ENCODE results near the gene IL17C. TPM values are rescaled to one million over a fixed set of nuclear protein-coding genes. Genes with fewer than 3 reads are reported as not detected.

Gene IL17C
- total RNA-seq, 4 donors from 2014 or later, result not detected

DNA sequence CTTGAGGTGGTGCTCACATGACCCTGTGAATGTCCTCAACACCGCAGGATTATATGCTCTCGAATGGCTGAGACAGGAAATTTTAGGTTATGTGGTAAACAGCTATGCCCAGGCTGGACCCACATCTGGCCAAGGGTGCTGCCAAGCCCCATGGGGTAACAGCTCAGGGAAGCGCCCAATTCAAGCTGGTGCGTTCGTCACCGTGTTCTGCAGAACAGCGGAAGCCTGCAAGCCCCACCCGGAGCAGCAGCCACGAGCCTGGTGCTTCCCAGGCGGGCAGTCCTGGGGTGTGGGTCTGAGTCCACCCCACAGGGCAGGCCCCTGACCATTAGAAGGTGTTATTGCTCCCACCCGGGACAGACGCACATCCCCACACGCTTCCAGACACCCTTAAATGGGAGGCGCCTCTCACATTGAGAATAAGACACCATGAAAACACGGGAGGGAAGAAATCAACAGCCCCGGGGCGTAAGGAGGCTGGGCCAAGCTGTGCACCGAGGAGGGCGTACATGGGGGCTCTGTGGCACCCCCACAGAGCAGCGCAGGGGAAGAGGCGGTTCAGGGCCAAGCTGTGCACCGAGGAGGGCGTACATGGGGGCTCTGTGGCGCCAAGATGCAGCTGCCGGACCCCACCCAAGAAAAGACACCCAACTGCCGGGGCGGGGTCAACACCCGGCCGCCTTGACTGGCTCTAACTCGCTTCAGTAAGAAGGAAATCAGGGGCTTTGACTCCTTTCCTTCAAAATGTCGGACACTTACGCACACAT, 15.4 kb downstream of the IL17C start:
- Histone ChIP-seq H3K36me3 (peaks cover 0 to 72% of the 10 kb centered on the region in 2 donors), H3K4me1 (peaks cover 0 to 29% (median 9%) of the 10 kb centered on the region in 3 donors), H3K4me3 (no peak overlapping the region), H3K27ac (no peak overlapping the region), H3K27me3 (peaks cover 29% of the 10 kb centered on the region), H3K9me3 (no peaks in the 10 kb centered on the region)
- WGBS, 2 donors (ENCODE audit: low coverage in 1 of 2), result 79 to 90% methylated on average over 4 to 13 of the region's 32 CpGs
- TF ChIP-seq, protein P1, sequence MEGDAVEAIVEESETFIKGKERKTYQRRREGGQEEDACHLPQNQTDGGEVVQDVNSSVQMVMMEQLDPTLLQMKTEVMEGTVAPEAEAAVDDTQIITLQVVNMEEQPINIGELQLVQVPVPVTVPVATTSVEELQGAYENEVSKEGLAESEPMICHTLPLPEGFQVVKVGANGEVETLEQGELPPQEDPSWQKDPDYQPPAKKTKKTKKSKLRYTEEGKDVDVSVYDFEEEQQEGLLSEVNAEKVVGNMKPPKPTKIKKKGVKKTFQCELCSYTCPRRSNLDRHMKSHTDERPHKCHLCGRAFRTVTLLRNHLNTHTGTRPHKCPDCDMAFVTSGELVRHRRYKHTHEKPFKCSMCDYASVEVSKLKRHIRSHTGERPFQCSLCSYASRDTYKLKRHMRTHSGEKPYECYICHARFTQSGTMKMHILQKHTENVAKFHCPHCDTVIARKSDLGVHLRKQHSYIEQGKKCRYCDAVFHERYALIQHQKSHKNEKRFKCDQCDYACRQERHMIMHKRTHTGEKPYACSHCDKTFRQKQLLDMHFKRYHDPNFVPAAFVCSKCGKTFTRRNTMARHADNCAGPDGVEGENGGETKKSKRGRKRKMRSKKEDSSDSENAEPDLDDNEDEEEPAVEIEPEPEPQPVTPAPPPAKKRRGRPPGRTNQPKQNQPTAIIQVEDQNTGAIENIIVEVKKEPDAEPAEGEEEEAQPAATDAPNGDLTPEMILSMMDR (IDR thresholded peaks at IDR 0.05), result no peak
- TF ChIP-seq POLR2AphosphoS5 (IDR thresholded peaks at IDR 0.05) (no peak), POLR2A (IDR thresholded peaks at IDR 0.05) (no peak), EP300 (IDR thresholded peaks at IDR 0.05) (no peak)
- no peak for ATAC-seq

DNA sequence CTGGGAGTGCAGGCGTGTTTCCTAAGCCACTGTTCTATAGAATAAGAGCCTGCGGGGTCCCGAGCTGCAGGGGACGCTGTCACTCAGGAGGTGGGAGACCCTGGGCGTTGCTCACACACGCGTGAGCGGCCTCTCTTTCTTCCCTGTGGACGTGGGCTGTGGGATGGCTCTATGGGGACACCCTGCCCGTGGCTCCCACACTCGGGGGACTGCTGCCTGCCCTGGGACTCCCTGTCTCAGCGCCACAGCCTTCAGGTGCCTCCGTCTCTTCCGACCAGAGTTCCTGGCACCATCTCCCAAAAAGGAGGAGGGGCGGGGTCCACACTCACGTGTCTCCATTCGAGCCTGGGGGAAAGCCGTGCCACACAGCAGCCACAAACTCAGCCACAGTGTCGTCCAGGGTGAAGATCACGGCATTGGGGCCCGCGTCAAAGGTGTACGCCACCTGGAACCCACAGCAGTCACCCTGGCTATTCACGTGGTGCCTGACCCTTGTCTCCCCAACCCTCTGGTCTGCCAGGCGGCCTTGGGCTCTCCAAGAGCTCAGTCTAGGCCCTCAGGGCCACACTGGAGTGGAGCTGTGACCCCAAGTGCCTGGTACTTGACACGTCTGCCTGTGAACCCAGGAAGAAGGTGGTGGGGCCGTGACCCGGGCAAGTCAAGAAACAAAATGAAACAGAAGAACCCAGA, 16.1 kb downstream of the IL17C start:
- H3K27me3 ChIP-seq, result peaks cover 29% of the 10 kb centered on the region
- peaks cover 0 to 25% (median 9%) of the 10 kb centered on the region in 3 donors for H3K4me1 ChIP-seq
- H3K27ac ChIP-seq, result no peak overlapping the region
- no peak overlapping the region for H3K4me3 ChIP-seq
- 88 to 95% methylated on average over 4 to 17 of the region's 28 CpGs for WGBS, 2 donors (ENCODE audit: low coverage in 1 of 2)
- H3K9me3 ChIP-seq, result no peaks in the 10 kb centered on the region
- ATAC-seq, result no peak
- TF ChIP-seq, protein P1 (IDR thresholded peaks at IDR 0.05), result no peak
- TF ChIP-seq POLR2AphosphoS5 (IDR thresholded peaks at IDR 0.05), result no peak
- TF ChIP-seq EP300 (IDR thresholded peaks at IDR 0.05), result no peak
- no peak for TF ChIP-seq POLR2A (IDR thresholded peaks at IDR 0.05)
- H3K36me3 ChIP-seq, result peaks cover 0 to 72% of the 10 kb centered on the region in 2 donors

DNA sequence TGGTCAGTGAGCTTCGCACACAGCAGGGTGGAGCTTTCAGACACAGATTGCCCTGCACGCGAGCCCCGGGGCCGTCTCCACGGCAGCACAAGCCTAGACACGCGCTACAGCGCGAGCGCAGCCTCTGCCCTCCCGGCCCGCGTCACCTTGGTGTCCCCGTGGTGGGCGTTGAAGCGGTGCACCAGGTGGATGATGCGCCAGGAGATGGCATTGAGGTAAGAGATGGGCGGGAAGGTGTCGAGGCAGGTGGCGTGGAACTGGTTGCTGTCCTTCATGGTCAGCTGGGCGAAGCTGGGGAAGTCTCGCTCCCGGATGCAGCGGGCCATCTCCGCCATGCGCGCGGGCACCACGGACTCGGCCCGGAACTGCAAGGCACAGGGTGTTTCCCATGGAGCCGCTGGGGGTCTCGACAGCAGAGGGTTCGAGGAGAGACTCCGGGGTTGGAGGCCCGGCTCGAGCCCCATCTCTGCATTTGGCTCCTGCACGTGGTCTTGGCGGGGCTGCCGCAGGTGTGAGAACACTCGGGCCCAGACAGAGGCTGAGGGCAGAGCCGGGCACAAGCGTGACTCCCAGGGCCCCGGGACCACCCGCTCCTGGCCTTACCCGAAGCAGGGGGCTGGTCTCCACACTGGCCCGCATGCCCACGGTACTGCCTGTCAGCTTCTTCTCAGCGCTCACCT, 16.8 kb downstream of the IL17C start:
- 94% methylated on average over 31 of the region's 50 CpGs; no CpG with 5 or more reads in 1 of the 2 donors for WGBS, 2 donors (ENCODE audit: low coverage in 1 of 2)
- Histone ChIP-seq H3K4me1 (peaks cover 0 to 18% (median 9%) of the 10 kb centered on the region in 3 donors), H3K4me3 (no peak overlapping the region), H3K9me3 (no peaks in the 10 kb centered on the region), H3K36me3 (peaks cover 0 to 72% of the 10 kb centered on the region in 2 donors), H3K27ac (no peak overlapping the region), H3K27me3 (peaks cover 29% of the 10 kb centered on the region)
- ATAC-seq, result no peak
- TF ChIP-seq POLR2AphosphoS5 (IDR thresholded peaks at IDR 0.05), result no peak
- TF ChIP-seq, protein P1 (IDR thresholded peaks at IDR 0.05), result no peak
- no peak for TF ChIP-seq EP300 (IDR thresholded peaks at IDR 0.05)
- TF ChIP-seq POLR2A (IDR thresholded peaks at IDR 0.05), result no peak

DNA sequence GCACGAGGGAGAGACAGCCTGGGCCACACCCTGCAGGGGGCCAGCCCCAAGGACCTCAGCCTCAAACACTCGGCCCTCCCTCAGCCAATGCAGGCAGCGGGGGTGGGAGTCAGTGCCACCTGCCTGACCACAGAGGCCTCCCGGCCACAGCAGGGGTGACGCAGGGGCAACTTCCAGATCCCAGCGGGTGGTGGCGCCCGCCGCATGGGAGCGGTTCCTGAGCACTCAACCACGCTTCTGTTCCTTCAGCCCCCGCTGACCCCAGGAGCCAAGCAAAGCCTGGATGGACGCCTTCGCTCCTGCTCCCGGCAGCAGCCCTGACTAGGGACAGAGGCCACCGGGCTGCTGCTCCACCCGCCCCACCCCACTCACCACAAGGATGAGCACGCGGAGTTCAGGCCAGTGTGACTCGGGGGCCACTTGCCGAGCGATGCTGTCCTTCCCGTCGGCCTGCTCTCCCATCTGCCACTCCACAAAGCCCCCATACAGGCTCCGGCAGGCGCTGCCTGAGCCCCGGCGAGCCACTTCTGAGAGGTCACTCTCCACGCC, 17.4 kb downstream of the IL17C start:
- 80% methylated on average over 7 of the region's 29 CpGs; no CpG with 5 or more reads in 1 of the 2 donors for WGBS, 2 donors (ENCODE audit: low coverage in 1 of 2)
- Histone ChIP-seq H3K36me3 (peaks cover 0 to 72% of the 10 kb centered on the region in 2 donors), H3K9me3 (no peaks in the 10 kb centered on the region), H3K4me3 (no peak overlapping the region), H3K27me3 (peaks cover 23% of the 10 kb centered on the region), H3K27ac (no peak overlapping the region), H3K4me1 (peaks cover 0 to 12% (median 9%) of the 10 kb centered on the region in 3 donors)
- TF ChIP-seq EP300 (IDR thresholded peaks at IDR 0.05), result no peak
- TF ChIP-seq, protein P1 (IDR thresholded peaks at IDR 0.05), result no peak
- TF ChIP-seq POLR2AphosphoS5 (IDR thresholded peaks at IDR 0.05), result no peak
- TF ChIP-seq POLR2A (IDR thresholded peaks at IDR 0.05), result no peak
- no peak for ATAC-seq
